Measurements from ENCODE around the gene SGCD. TPM values are rescaled to one million over a fixed set of nuclear protein-coding genes. Genes with fewer than 3 reads are reported as not detected.

SGCD gene
- total RNA-seq, 2 donors from 2014 or later, result 1.0 to 2.2 TPM

DNA sequence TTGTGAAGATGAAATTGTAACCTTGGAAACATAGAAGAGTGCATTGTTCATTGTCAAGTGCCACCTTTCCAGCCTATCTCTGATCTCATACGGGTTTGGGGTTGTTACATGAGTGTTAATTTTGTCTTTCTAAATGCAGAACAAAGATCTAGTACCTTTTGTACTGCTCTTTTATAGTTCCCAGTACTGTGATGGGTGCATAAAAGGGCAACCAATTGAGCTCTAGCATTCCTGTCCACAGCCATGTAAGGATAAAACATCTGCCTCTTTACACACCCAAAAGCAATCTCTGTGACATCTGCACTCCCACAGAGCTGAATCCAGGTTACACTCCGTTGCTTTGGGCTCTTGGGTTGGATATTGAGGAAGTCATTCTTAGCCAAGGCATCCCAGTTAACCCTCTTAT is 255.2 kb downstream of the SGCD start:
- DNase-seq, result no peak
- intact Hi-C loops (cut with DNase I), result no loop called here
- Histone ChIP-seq H3K9me3 (no peaks in the 10 kb centered on the region), H3K4me1 (no peaks in the 10 kb centered on the region), H3K4me3 (no peak overlapping the region), H3K9ac (ENCODE audit: low read depth in 2 of 2, low read length in 2 of 2) (no peak overlapping the region), H3K36me3 (no peaks in the 10 kb centered on the region), H3K27me3 (no peaks in the 10 kb centered on the region), H3K27ac (no peak overlapping the region)
- TF ChIP-seq, protein P1, sequence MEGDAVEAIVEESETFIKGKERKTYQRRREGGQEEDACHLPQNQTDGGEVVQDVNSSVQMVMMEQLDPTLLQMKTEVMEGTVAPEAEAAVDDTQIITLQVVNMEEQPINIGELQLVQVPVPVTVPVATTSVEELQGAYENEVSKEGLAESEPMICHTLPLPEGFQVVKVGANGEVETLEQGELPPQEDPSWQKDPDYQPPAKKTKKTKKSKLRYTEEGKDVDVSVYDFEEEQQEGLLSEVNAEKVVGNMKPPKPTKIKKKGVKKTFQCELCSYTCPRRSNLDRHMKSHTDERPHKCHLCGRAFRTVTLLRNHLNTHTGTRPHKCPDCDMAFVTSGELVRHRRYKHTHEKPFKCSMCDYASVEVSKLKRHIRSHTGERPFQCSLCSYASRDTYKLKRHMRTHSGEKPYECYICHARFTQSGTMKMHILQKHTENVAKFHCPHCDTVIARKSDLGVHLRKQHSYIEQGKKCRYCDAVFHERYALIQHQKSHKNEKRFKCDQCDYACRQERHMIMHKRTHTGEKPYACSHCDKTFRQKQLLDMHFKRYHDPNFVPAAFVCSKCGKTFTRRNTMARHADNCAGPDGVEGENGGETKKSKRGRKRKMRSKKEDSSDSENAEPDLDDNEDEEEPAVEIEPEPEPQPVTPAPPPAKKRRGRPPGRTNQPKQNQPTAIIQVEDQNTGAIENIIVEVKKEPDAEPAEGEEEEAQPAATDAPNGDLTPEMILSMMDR (IDR thresholded peaks at IDR 0.05), result no peak

DNA sequence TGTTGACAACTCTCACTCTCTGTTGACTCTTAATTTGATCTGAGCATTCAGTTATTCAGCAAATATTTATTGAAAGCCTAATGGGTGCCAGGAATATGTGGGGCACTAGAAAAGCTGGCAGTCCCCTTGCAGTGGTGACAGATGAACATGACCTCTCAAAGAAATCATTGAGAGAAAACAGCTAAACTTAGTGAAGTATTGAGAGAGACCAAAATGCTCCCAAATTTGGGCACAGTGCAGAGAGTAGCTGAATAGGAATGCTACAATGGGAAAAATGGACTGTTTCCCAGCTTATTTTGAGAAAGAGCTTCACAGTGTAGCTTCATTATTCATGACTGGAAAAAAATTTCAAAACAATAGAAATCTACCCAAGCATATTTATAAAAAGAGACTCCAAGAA is 257.9 kb downstream of the SGCD start:
- no peaks in the 10 kb centered on the region for H3K27me3 ChIP-seq
- TF ChIP-seq, protein P1 (IDR thresholded peaks at IDR 0.05), result no peak
- H3K9me3 ChIP-seq, result no peaks in the 10 kb centered on the region
- no peaks in the 10 kb centered on the region for H3K36me3 ChIP-seq
- intact Hi-C loops (cut with DNase I), result no loop called here
- no peak overlapping the region for H3K27ac ChIP-seq
- H3K9ac ChIP-seq (ENCODE audit: low read depth in 2 of 2, low read length in 2 of 2), result no peak overlapping the region
- no peak overlapping the region for H3K4me3 ChIP-seq
- no peak for DNase-seq
- no peaks in the 10 kb centered on the region for H3K4me1 ChIP-seq

DNA sequence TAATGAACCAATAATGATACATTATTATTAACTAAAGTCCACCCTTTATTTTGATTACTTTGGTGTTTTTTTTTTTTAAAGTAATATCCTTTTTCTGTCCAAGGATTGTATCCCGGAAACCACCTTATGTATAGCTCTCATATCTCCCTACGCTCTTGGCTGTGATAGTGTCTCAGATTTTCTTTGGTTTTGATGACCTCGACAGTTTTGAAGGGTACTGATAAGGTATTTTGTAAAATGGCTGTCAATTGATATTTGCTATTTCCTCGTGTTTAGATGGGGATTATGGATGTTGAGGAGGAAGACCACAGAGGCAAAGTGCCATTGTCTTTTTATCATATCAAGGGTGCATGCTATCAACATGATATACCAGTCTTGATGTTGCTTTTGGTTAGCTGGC is 259.0 kb downstream of the SGCD start:
- no peaks in the 10 kb centered on the region for H3K4me1 ChIP-seq
- no peaks in the 10 kb centered on the region for H3K36me3 ChIP-seq
- TF ChIP-seq, protein P1 (IDR thresholded peaks at IDR 0.05), result no peak
- intact Hi-C loops (cut with DNase I), result no loop called here
- no peaks in the 10 kb centered on the region for H3K9me3 ChIP-seq
- no peak for DNase-seq
- H3K9ac ChIP-seq (ENCODE audit: low read depth in 2 of 2, low read length in 2 of 2), result no peak overlapping the region
- H3K27ac ChIP-seq, result no peak overlapping the region
- no peaks in the 10 kb centered on the region for H3K27me3 ChIP-seq
- H3K4me3 ChIP-seq, result no peak overlapping the region

DNA sequence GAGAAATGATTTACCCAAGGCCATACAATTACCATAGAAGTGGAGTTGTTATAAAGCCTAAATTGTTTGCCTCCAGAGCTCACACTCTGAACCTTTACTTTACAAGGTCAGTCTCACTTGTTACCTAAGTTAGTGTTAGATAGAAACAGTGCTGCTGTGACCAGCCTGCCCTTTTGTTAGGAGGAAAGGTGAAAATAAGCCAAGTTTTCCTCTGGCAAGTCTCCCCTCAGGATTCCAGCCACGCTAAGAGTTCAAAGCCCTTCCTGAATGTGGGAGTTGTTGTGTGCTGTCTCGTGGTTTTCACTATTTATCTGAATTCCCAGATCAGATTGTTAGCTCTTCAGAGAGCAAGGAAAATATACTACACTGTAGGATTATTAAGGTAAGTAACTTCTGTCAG is 260.0 kb downstream of the SGCD start:
- Histone ChIP-seq H3K4me3 (no peak overlapping the region), H3K9me3 (no peaks in the 10 kb centered on the region), H3K9ac (ENCODE audit: low read depth in 2 of 2, low read length in 2 of 2) (no peak overlapping the region), H3K36me3 (no peaks in the 10 kb centered on the region), H3K4me1 (no peaks in the 10 kb centered on the region), H3K27me3 (no peaks in the 10 kb centered on the region), H3K27ac (no peak overlapping the region)
- TF ChIP-seq, protein P1 (IDR thresholded peaks at IDR 0.05), result no peak
- intact Hi-C loops (cut with DNase I), result no loop called here
- DNase-seq, result no peak

DNA sequence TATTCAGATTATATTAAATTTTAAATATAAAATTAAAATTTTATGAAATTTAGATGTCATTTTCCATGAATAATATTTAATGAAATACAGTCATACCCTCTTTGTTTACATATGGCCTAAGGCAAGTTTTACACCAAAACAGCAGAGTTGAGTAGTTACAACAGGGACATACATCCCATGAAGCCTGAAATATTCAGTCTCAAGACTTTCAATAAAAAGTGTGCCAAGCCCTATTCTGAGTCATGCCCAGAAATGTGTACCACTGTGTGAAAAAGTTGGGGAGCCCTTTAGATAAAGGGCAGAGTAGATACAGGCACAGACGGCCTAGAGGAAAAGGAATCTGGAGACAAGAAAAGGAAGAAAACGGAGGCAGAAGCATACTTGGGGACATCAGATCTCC is 261.3 kb downstream of the SGCD start:
- Histone ChIP-seq H3K27me3 (no peaks in the 10 kb centered on the region), H3K9me3 (no peaks in the 10 kb centered on the region), H3K4me1 (no peaks in the 10 kb centered on the region), H3K27ac (no peak overlapping the region), H3K9ac (ENCODE audit: low read depth in 2 of 2, low read length in 2 of 2) (no peak overlapping the region), H3K4me3 (no peak overlapping the region), H3K36me3 (no peaks in the 10 kb centered on the region)
- intact Hi-C loops (cut with DNase I), result no loop called here
- TF ChIP-seq, protein P1 (IDR thresholded peaks at IDR 0.05), result no peak
- no peak for DNase-seq

Data from colonic mucosa (tissue), 4 donors.